ENCODE data around the gene STAU1.

GRCh38 chr20:49184691-49185070 is 3.5 kb downstream of the STAU1 start:
- TF ChIP-seq EZH2 (IDR thresholded peaks at IDR 0.05; ENCODE audit: low read length, missing control alignments), result no peak
- no peak for TF ChIP-seq CTCF (conservative IDR thresholded peaks at IDR 0.05 in 1 of 2, IDR thresholded peaks at IDR 0.05 in 1 of 2; ENCODE audit: low read depth in 1 of 2, low read length in 2 of 2)

Data from fibroblast of lung (primary cell).